GM12878 (cell line): ENCODE data around the gene SMIM7. TPM values are rescaled to one million over a fixed set of nuclear protein-coding genes. Genes with fewer than 3 reads are reported as not detected.

Experiments used
- EED ChIP-seq: sonication (generic); IDR thresholded peaks from 2 replicates; pipeline ENCODE4 v1.6.1; 2016; ENCODE audit warnings: antibody characterized with exemption, low read depth
- EGR1 ChIP-seq, 2 experiments: IDR thresholded peaks; 1 replicate in 1 of 2; 2 replicates in 1 of 2; pipeline ENCODE4 v1.6.1; 2011 to 2012; ENCODE audit warnings: low read depth in 2 of 2, low read length in 2 of 2, borderline replicate concordance in 1 of 2, mild to moderate bottlenecking in 1 of 2, moderate library complexity in 1 of 2
- EP300 ChIP-seq, 2 experiments: fragments of 150-350 bp in 1 of 2; IDR thresholded peaks; 2 replicates each; pipeline ENCODE4 v1.6.1; 2011 to 2012; ENCODE audit warnings: low read depth in 2 of 2, low read length in 2 of 2, borderline replicate concordance in 1 of 2, improper control_type of control experiment in 1 of 2, inconsistent platforms in 1 of 2; ENCODE audit not compliant: control insufficient read depth in 1 of 2
- ETV6 ChIP-seq, 2 experiments: fragments of 450-650 bp in 1 of 2; IDR thresholded peaks in 1 of 2; conservative IDR thresholded peaks in 1 of 2; 2 replicates each; pipeline ENCODE4 v1.6.1; 2014; ENCODE audit warnings: antibody characterized with exemption in 1 of 2, borderline replicate concordance in 1 of 2, low read depth in 1 of 2, mild to moderate bottlenecking in 1 of 2, moderate library complexity in 1 of 2
- FOXK2 ChIP-seq: fragments of 450-650 bp; IDR thresholded peaks from 2 replicates; pipeline ENCODE4 v1.6.1; 2017; ENCODE audit warnings: mild to moderate bottlenecking, moderate library complexity
- GATAD2B ChIP-seq: fragments of 450-650 bp; conservative IDR thresholded peaks from 2 replicates; pipeline ENCODE4 v1.6.1; 2017; ENCODE audit warnings: low read depth, mild to moderate bottlenecking, moderate library complexity
- JUNB ChIP-seq: IDR thresholded peaks from 2 replicates; pipeline ENCODE4 v1.6.1; 2016; ENCODE audit warnings: antibody characterized with exemption, mild to moderate bottlenecking
- NBN ChIP-seq: fragments of 450-650 bp; IDR thresholded peaks from 2 replicates; pipeline ENCODE4 v1.6.1; 2016
- PML ChIP-seq: IDR thresholded peaks from 2 replicates; pipeline ENCODE4 v1.6.1; 2012; ENCODE audit warnings: low read length, inconsistent platforms
- RFX5 ChIP-seq: IDR thresholded peaks from 2 replicates; pipeline ENCODE4 v1.6.1; 2011; ENCODE audit warnings: low read depth, low read length, improper control_type of control experiment
- SIN3A ChIP-seq: IDR thresholded peaks from 2 replicates; pipeline ENCODE4 v1.6.1; 2012; ENCODE audit warnings: low read depth, low read length, improper control_type of control experiment
- SPI1 ChIP-seq: IDR thresholded peaks from 2 replicates; pipeline ENCODE4 v1.6.1; 2011; ENCODE audit warnings: low read depth, mild to moderate bottlenecking, low read length, moderate library complexity, borderline replicate concordance; ENCODE audit not compliant: insufficient read depth
- polyA plus RNA-seq, 11 experiments: library from polyadenylated mRNA; depleted of rRNA in 4 of 11; unstranded in 6 of 11; stranded (reverse) in 5 of 11; fragments of >200 nt; fragmentation: Nextera tagmentation in 4 of 11; fragmentation: Illumina TruSeq in 1 of 11; extraction: Ambion mirVana in 4 of 11; extraction: Trizol in 1 of 11; gene quantifications; 1 replicate in 1 of 11; 2 replicates in 10 of 11; pipeline versions ENCODE4 v1.2.1 to v1.2.3, GENCODE V29; 2011 to 2016; ENCODE audit warnings: inconsistent platforms in 2 of 11, missing spikeins in 2 of 11, low read depth in 1 of 11
- total RNA-seq, 4 experiments: library from RNA; depleted of rRNA in 3 of 4; stranded (reverse); fragments of >200 nt in 3 of 4; fragmentation: Illumina TruSeq in 1 of 4; extraction: Trizol in 1 of 4; gene quantifications; 2 replicates each; pipeline versions ENCODE4 v1.2.1 to v1.2.3, GENCODE V29; 2013 to 2021
- TF ChIP-seq, protein P1 (sequence below): fragments of 450-650 bp; IDR thresholded peaks from 2 replicates; pipeline ENCODE4 v1.6.1; 2017; ENCODE audit warnings: antibody characterized with exemption, mild to moderate bottlenecking, moderate library complexity
- TF ChIP-seq, protein P2 (sequence below): fragments of 450-650 bp; IDR thresholded peaks from 2 replicates; pipeline ENCODE4 v1.6.1; 2014; ENCODE audit warnings: mild to moderate bottlenecking
- TF ChIP-seq, protein P3 (sequence below): IDR thresholded peaks from 2 replicates; pipeline ENCODE4 v1.6.1; 2011; ENCODE audit warnings: mild to moderate bottlenecking, low read depth, low read length, moderate library complexity; ENCODE audit not compliant: insufficient replicate concordance
- TF ChIP-seq, protein P4 (sequence below): IDR thresholded peaks from 2 replicates; pipeline ENCODE4 v1.6.1; 2011; ENCODE audit warnings: borderline replicate concordance, low read depth, mild to moderate bottlenecking, moderate library complexity, low read length; ENCODE audit not compliant: insufficient read depth, poor library complexity, severe bottlenecking
- TF ChIP-seq, protein P5 (sequence below), 3 experiments: IDR thresholded peaks in 2 of 3; conservative IDR thresholded peaks in 1 of 3; 2 replicates each; pipeline ENCODE4 v1.5.1; 2011; ENCODE audit warnings: low read depth in 3 of 3, low read length in 3 of 3, mild to moderate bottlenecking in 3 of 3, control low read depth in 2 of 3, moderate library complexity in 2 of 3, inconsistent platforms in 1 of 3, mixed read lengths in 1 of 3; ENCODE audit not compliant: control insufficient read depth in 2 of 3, insufficient read depth in 1 of 3; ENCODE audit errors: extremely low read depth in 1 of 3

Gene SMIM7
- total and polyA plus RNA-seq, 10 of the 15 experiments (the other 5 are each of a cell fraction or from before 2014, with no cell fraction given), result 45.7 to 170 (median 70.8) TPM

DNA sequence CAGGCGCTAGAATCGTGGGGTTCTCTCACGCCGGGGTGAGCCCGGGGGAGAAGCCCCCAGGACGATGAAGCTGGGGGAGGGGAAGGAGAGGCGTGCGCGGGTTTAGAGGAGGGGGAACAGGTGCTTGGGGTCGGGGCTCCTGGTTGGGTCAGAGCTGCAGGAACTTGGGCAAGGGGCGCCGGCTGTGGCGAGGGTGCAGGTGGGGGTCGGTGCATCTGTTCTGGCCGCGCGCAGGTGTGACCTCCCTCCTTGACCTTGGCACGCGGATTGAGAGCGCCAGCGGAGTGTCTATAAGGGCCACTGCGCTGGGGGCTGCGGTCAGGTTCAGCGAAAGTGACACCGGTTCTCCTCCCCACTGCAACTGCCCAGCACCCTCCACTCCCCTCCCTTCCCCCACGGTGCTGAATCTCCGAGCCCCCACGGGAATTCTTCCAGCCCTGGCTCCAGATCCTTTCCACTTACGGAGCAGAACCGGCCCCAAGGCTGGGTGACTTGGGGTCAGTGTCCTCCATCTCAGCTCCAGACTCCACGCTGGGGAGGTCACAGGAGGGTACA lies 1.6 kb upstream of the SMIM7 start (continued):
- TF ChIP-seq, protein P1, sequence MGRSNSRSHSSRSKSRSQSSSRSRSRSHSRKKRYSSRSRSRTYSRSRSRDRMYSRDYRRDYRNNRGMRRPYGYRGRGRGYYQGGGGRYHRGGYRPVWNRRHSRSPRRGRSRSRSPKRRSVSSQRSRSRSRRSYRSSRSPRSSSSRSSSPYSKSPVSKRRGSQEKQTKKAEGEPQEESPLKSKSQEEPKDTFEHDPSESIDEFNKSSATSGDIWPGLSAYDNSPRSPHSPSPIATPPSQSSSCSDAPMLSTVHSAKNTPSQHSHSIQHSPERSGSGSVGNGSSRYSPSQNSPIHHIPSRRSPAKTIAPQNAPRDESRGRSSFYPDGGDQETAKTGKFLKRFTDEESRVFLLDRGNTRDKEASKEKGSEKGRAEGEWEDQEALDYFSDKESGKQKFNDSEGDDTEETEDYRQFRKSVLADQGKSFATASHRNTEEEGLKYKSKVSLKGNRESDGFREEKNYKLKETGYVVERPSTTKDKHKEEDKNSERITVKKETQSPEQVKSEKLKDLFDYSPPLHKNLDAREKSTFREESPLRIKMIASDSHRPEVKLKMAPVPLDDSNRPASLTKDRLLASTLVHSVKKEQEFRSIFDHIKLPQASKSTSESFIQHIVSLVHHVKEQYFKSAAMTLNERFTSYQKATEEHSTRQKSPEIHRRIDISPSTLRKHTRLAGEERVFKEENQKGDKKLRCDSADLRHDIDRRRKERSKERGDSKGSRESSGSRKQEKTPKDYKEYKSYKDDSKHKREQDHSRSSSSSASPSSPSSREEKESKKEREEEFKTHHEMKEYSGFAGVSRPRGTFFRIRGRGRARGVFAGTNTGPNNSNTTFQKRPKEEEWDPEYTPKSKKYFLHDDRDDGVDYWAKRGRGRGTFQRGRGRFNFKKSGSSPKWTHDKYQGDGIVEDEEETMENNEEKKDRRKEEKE, result no peak
- TF ChIP-seq JUNB, result no peak
- TF ChIP-seq, protein P2, sequence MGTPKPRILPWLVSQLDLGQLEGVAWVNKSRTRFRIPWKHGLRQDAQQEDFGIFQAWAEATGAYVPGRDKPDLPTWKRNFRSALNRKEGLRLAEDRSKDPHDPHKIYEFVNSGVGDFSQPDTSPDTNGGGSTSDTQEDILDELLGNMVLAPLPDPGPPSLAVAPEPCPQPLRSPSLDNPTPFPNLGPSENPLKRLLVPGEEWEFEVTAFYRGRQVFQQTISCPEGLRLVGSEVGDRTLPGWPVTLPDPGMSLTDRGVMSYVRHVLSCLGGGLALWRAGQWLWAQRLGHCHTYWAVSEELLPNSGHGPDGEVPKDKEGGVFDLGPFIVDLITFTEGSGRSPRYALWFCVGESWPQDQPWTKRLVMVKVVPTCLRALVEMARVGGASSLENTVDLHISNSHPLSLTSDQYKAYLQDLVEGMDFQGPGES, result no peak
- TF ChIP-seq SPI1, result no peak
- no peak for TF ChIP-seq SIN3A
- TF ChIP-seq EGR1 (IDR thresholded peaks at IDR 0.05; ENCODE audit: borderline replicate concordance in 1 of 2, low read depth in 2 of 2, low read length in 2 of 2), result no peak
- TF ChIP-seq, protein P3, sequence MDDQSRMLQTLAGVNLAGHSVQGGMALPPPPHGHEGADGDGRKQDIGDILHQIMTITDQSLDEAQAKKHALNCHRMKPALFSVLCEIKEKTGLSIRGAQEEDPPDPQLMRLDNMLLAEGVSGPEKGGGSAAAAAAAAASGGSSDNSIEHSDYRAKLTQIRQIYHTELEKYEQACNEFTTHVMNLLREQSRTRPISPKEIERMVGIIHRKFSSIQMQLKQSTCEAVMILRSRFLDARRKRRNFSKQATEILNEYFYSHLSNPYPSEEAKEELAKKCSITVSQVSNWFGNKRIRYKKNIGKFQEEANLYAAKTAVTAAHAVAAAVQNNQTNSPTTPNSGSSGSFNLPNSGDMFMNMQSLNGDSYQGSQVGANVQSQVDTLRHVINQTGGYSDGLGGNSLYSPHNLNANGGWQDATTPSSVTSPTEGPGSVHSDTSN, result no peak
- no peak for TF ChIP-seq PML
- TF ChIP-seq EP300 (IDR thresholded peaks at IDR 0.05; ENCODE audit: borderline replicate concordance in 1 of 2, control insufficient read depth in 1 of 2, low read depth in 2 of 2, low read length in 2 of 2), result no peak
- TF ChIP-seq, protein P4, sequence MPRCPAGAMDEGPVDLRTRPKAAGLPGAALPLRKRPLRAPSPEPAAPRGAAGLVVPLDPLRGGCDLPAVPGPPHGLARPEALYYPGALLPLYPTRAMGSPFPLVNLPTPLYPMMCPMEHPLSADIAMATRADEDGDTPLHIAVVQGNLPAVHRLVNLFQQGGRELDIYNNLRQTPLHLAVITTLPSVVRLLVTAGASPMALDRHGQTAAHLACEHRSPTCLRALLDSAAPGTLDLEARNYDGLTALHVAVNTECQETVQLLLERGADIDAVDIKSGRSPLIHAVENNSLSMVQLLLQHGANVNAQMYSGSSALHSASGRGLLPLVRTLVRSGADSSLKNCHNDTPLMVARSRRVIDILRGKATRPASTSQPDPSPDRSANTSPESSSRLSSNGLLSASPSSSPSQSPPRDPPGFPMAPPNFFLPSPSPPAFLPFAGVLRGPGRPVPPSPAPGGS, result no peak
- TF ChIP-seq ETV6 (conservative IDR thresholded peaks at IDR 0.05 in 1 of 2, IDR thresholded peaks at IDR 0.05 in 1 of 2; ENCODE audit: borderline replicate concordance in 1 of 2, low read depth in 1 of 2), result no peak
- TF ChIP-seq EED, result no peak
- no peak for TF ChIP-seq FOXK2
- TF ChIP-seq GATAD2B, result peak; percentile 60
- TF ChIP-seq NBN, result peak; percentile 59; the same call in 1 of the 2 replicates
- TF ChIP-seq, protein P5, sequence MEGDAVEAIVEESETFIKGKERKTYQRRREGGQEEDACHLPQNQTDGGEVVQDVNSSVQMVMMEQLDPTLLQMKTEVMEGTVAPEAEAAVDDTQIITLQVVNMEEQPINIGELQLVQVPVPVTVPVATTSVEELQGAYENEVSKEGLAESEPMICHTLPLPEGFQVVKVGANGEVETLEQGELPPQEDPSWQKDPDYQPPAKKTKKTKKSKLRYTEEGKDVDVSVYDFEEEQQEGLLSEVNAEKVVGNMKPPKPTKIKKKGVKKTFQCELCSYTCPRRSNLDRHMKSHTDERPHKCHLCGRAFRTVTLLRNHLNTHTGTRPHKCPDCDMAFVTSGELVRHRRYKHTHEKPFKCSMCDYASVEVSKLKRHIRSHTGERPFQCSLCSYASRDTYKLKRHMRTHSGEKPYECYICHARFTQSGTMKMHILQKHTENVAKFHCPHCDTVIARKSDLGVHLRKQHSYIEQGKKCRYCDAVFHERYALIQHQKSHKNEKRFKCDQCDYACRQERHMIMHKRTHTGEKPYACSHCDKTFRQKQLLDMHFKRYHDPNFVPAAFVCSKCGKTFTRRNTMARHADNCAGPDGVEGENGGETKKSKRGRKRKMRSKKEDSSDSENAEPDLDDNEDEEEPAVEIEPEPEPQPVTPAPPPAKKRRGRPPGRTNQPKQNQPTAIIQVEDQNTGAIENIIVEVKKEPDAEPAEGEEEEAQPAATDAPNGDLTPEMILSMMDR (IDR thresholded peaks at IDR 0.05 in 2 of 3, conservative IDR thresholded peaks at IDR 0.05 in 1 of 3; ENCODE audit: control insufficient read depth in 2 of 3, extremely low read depth in 1 of 3, insufficient read depth in 1 of 3, low read depth in 3 of 3, low read length in 3 of 3), result no peak
- no peak for TF ChIP-seq RFX5
